ENCODE measurements around the gene PRDX5. TPM values are rescaled to one million over a fixed set of nuclear protein-coding genes. Genes with fewer than 3 reads are reported as not detected.

PRDX5 gene
- total RNA-seq, 2 experiments from 2014 or later: 156 to 164 TPM

DNA sequence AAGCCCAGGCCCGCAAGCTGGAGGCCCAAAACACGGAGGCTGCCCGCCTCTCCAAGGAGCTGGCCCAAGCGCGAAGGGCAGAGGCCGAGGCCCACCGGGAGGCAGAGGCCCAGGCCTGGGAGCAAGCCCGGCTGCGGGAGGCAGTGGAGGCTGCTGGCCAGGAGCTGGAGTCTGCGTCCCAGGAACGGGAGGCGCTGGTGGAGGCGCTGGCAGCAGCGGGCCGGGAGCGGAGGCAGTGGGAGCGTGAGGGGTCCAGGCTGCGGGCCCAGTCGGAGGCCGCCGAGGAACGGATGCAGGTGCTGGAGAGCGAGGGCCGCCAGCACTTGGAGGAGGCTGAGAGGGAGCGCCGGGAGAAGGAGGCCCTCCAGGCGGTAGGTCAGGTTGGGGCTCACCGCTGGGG is 26.9 kb downstream of the PRDX5 start:
- Mint-ChIP-seq H3K36me3 (peaks cover 23% of the 10 kb centered on the region), H3K9me3 (no peaks in the 10 kb centered on the region), H3K4me1 (ENCODE audit: low read depth) (peaks cover 27% of the 10 kb centered on the region), H3K27me3 (no peaks in the 10 kb centered on the region), H3K4me3 (no peak overlapping the region), H3K27ac (no peak overlapping the region)
- ChIA-PET CTCF (no interaction called here), POLR2A (no interaction called here)
- intact Hi-C loops (cut with micrococcal nuclease): no loop called here
- DNase-seq: no peak

- Mint-ChIP-seq H3K9me3 (no peaks in the 10 kb centered on the region), H3K36me3 (peaks cover 18% of the 10 kb centered on the region), H3K27me3 (no peaks in the 10 kb centered on the region), H3K4me3 (no peak overlapping the region), H3K4me1 (ENCODE audit: low read depth) (peaks cover 9% of the 10 kb centered on the region), H3K27ac (peak overlapping the region; percentile 54)
- POLR2A ChIA-PET: no interaction called here
- no peak for DNase-seq
- CTCF ChIA-PET: interaction anchor here (0.9 kb wide), 1 partner anchor 16 kb away, joined by 3 read pairs; no protein-coding TSS in a partner anchor
- intact Hi-C loops (cut with micrococcal nuclease): no loop called here
Observed at GRCh38 chr11:64347193-64347867, 29.4 kb downstream of the PRDX5 start.

GRCh38 chr11:64348383-64349024 is 30.6 kb downstream of the PRDX5 start:
- ChIA-PET CTCF (interaction anchor here (0.6 kb wide), 1 partner anchor 45 kb away, joined by 3 read pairs; no protein-coding TSS in a partner anchor), POLR2A (interaction anchor here (0.6 to 1.0 kb wide), 2 partner anchors 11 to 30 kb away, joined by 3 to 7 read pairs; partner anchors contain the start of genes PRDX5 and RPS6KA4)
- H3K36me3 Mint-ChIP-seq: peaks cover 18% of the 10 kb centered on the region
- DNase-seq: no peak
- H3K9me3 Mint-ChIP-seq: no peaks in the 10 kb centered on the region
- H3K4me1 Mint-ChIP-seq (ENCODE audit: low read depth): peaks cover 8% of the 10 kb centered on the region
- H3K27ac Mint-ChIP-seq: no peak overlapping the region
- H3K27me3 Mint-ChIP-seq: no peaks in the 10 kb centered on the region
- H3K4me3 Mint-ChIP-seq: no peak overlapping the region
- intact Hi-C loops (cut with micrococcal nuclease): no loop called here

GRCh38 chr11:64349025-64349387 is 31.1 kb downstream of the PRDX5 start:
- no peak overlapping the region for H3K27ac Mint-ChIP-seq
- no peak overlapping the region for H3K4me3 Mint-ChIP-seq
- ChIA-PET POLR2A (interaction anchor here (1.0 kb wide), 1 partner anchor 10 kb away, joined by 3 read pairs; the partner anchor contains the start of gene RPS6KA4), CTCF (interaction anchor here (1.0 kb wide), 1 partner anchor 39 kb away, joined by 3 read pairs; no protein-coding TSS in a partner anchor)
- no peak for DNase-seq
- peaks cover 16% of the 10 kb centered on the region for H3K36me3 Mint-ChIP-seq
- no peaks in the 10 kb centered on the region for H3K9me3 Mint-ChIP-seq
- intact Hi-C loops (cut with micrococcal nuclease): no loop called here
- H3K27me3 Mint-ChIP-seq: no peaks in the 10 kb centered on the region
- peaks cover 8% of the 10 kb centered on the region for H3K4me1 Mint-ChIP-seq (ENCODE audit: low read depth)

GRCh38 chr11:64349404-64349803 is 31.5 kb downstream of the PRDX5 start:
- intact Hi-C loops (cut with micrococcal nuclease): no loop called here
- Mint-ChIP-seq H3K36me3 (peaks cover 16% of the 10 kb centered on the region), H3K27ac (no peak overlapping the region), H3K4me3 (no peak overlapping the region), H3K4me1 (ENCODE audit: low read depth) (peaks cover 8% of the 10 kb centered on the region), H3K9me3 (no peaks in the 10 kb centered on the region), H3K27me3 (no peaks in the 10 kb centered on the region)
- ChIA-PET CTCF (interaction anchor here (1.0 kb wide), 1 partner anchor 39 kb away, joined by 3 read pairs; no protein-coding TSS in a partner anchor), POLR2A (interaction anchor here (1.0 kb wide), 1 partner anchor 10 kb away, joined by 3 read pairs; the partner anchor contains the start of gene RPS6KA4)
- no peak for DNase-seq

DNA sequence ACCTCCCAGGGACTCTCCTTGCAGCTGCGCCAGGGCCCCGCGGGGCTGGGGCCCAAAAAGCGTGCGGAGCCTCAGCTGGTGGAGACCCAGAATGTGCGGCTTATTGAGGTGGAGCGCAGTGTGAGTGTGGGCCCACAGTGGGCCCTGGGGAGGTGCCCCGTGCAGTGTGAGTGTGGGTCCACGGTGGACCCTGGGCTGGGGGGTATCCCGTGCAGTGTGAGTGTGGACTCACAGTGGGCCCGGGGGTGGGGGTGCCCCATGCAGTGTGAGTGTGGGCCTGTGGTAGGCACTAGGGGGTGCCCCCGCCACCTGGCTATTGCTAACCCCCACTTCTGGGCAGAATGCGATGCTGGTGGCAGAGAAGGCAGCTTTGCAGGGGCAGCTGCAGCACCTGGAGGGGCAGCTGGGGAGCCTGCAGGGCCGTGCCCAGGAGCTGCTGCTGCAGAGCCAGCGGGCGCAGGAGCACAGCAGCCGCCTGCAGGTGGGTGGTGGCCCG is 33.3 kb downstream of the PRDX5 start:
- no peak overlapping the region for H3K4me3 Mint-ChIP-seq
- no peaks in the 10 kb centered on the region for H3K27me3 Mint-ChIP-seq
- H3K36me3 Mint-ChIP-seq: peaks cover 8% of the 10 kb centered on the region
- DNase-seq: no peak
- H3K9me3 Mint-ChIP-seq: no peaks in the 10 kb centered on the region
- ChIA-PET CTCF (interaction anchor here (1.1 kb wide), 1 partner anchor 34 kb away, joined by 4 read pairs; the partner anchor contains the start of genes PRDX5 and TRMT112), POLR2A (no interaction called here)
- intact Hi-C loops (cut with micrococcal nuclease): no loop called here
- peaks cover 4% of the 10 kb centered on the region for H3K4me1 Mint-ChIP-seq (ENCODE audit: low read depth)
- no peak overlapping the region for H3K27ac Mint-ChIP-seq

DNA sequence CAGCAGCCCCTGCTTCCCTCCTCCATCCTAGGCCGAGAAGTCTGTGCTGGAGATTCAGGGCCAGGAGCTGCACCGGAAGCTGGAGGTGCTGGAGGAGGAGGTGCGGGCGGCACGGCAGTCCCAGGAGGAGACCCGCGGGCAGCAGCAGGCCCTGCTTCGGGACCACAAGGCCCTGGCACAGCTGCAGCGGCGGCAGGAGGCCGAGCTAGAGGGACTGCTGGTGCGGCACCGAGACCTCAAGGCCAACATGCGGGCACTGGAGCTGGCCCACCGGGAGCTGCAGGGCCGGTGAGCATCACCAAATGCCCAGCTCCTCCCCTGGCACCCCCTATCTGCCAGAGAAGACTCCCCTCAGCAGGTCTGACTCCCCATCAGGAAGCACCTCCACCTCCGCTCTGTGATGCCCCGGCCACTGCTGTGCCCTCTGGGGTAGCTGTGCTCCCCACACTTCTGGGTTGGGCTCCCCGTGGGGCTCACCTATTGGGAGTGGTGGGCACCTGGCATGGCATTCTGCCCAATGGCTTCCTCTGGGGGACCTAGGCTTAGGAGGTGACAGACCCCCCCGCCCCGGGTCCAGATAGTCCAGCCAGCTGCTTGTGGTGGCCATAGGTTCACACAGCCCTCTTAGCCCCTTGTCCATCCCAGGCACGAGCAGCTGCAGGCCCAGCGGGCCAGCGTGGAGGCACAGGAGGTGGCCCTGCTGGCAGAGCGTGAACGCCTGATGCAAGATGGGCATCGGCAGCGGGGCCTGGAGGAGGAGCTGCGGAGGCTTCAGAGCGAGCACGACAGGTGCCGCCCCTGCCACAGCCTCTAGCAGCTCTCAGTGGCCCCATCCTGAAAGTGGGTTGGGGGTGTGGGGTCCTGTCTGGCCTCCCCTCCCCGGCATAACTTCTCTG is 34.4 kb downstream of the PRDX5 start:
- Mint-ChIP-seq H3K36me3 (peaks cover 5% of the 10 kb centered on the region), H3K27ac (no peak overlapping the region), H3K9me3 (no peaks in the 10 kb centered on the region), H3K4me3 (no peak overlapping the region), H3K27me3 (no peaks in the 10 kb centered on the region), H3K4me1 (ENCODE audit: low read depth) (peaks cover 4% of the 10 kb centered on the region)
- intact Hi-C loops (cut with micrococcal nuclease): no loop called here
- ChIA-PET CTCF (interaction anchor here (1.1 to 2.1 kb wide), 2 partner anchors 35 kb away, joined by 4 to 7 read pairs; partner anchors contain the start of genes PRDX5 and TRMT112), POLR2A (interaction anchor here (0.6 to 1.4 kb wide), 3 partner anchors 11 to 291 kb away, joined by 3 read pairs; partner anchors contain the start of gene PRDX5)
- no peak for DNase-seq

DNA sequence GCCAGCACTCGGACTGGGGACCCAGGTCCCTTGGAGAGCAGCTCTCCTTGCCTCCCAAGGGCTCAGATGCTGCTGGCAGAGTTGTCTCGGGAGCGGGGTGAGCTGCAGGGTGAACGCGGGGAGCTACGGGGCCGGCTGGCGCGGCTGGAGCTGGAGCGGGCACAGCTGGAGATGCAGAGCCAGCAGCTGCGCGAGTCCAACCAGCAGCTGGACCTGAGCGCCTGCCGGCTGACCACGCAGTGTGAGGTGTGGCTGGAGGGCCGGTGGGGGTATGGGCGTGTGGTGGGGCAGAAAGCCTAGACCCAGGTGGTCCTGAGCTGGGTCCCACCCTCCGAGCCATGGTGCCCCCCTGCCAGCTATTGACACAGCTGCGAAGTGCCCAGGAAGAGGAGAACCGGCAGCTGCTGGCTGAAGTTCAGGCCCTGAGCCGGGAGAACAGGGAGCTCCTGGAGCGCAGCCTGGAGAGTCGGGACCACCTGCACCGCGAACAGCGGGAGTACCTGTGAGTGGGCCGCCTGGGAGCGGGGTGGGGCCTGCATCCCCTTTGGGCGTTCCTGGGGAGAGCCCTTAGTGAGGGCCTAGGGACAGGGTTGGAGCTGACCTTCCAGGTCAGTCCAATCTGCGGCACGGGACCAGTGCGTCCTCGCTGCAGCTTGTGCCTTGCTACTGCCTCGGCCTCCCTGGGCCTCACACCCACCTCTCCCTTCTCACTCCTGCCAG is 35.2 kb downstream of the PRDX5 start:
- DNase-seq: no peak
- ChIA-PET CTCF (interaction anchor here (2.1 kb wide), 1 partner anchor 35 kb away, joined by 7 read pairs; the partner anchor contains the start of genes PRDX5 and TRMT112), POLR2A (interaction anchor here (0.6 to 1.4 kb wide), 3 partner anchors 12 to 290 kb away, joined by 3 read pairs; partner anchors contain the start of gene PRDX5)
- no peak overlapping the region for H3K27ac Mint-ChIP-seq
- intact Hi-C loops (cut with micrococcal nuclease): no loop called here
- H3K9me3 Mint-ChIP-seq: no peaks in the 10 kb centered on the region
- H3K27me3 Mint-ChIP-seq: no peaks in the 10 kb centered on the region
- H3K36me3 Mint-ChIP-seq: peaks cover 5% of the 10 kb centered on the region
- H3K4me3 Mint-ChIP-seq: no peak overlapping the region
- peaks cover 9% of the 10 kb centered on the region for H3K4me1 Mint-ChIP-seq (ENCODE audit: low read depth)

- Mint-ChIP-seq H3K36me3 (peaks cover 5% of the 10 kb centered on the region), H3K4me3 (no peak overlapping the region), H3K4me1 (ENCODE audit: low read depth) (peaks cover 13% of the 10 kb centered on the region), H3K9me3 (no peaks in the 10 kb centered on the region), H3K27me3 (no peaks in the 10 kb centered on the region), H3K27ac (no peak overlapping the region)
- CTCF ChIA-PET: interaction anchor here (1.3 to 2.1 kb wide), 3 partner anchors 19 to 36 kb away, joined by 3 to 7 read pairs (median 4); partner anchors contain the start of genes PRDX5 and TRMT112
- intact Hi-C loops (cut with micrococcal nuclease): no loop called here
- POLR2A ChIA-PET: interaction anchor here (1.4 kb wide), 1 partner anchor 13 kb away, joined by 3 read pairs; no protein-coding TSS in a partner anchor
- no peak for DNase-seq
Observed at GRCh38 chr11:64353715-64354506, 36.0 kb downstream of the PRDX5 start.

DNA sequence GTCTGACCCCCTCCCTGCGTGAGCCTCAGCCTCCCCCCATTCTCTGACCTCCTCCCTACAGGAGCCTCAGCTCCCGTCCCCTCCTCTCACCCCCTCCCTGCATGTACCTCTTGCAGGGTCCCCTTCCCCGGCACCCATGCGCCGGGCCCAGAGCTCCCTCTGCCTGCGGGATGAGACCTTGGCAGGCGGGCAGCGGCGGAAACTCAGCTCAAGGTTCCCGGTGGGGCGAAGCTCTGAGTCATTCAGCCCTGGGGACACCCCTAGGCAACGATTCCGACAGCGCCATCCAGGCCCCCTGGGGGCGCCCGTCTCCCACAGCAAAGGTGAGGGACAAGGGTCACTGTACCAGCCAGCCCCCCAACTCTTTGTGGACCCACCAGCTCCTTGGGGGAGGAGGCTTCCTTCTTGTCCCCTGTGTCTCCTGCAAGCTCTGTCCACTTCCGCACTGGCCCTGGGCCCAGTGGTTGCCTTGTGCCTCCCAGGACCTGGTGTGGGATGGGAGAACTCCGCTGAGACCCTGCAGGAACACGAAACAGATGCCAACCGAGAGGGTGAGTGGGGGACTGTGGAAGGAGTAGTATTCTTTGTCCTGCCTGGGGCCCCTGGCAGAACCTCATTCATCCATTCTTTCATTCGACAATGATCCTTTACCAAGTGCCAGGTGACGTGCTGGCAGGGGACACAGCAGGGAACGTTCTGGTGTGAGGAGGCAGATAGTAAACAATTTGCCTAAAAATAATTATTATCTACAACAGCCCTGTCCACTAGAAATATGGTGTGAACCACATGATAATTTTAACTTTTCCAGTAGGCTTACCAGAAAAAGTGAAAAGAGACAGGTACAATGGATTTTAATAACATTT is 37.4 kb downstream of the PRDX5 start:
- H3K4me3 Mint-ChIP-seq: no peak overlapping the region
- ChIA-PET CTCF (interaction anchor here (1.3 to 1.9 kb wide), 4 partner anchors 15 to 38 kb away, joined by 3 to 9 read pairs (median 6); partner anchors contain the start of genes CCDC88B, PRDX5 and TRMT112), POLR2A (interaction anchor here (0.8 kb wide), 1 partner anchor 13 kb away, joined by 3 read pairs; no protein-coding TSS in a partner anchor)
- peak; percentile 41 for DNase-seq
- peaks cover 2% of the 10 kb centered on the region for H3K36me3 Mint-ChIP-seq
- H3K27me3 Mint-ChIP-seq: no peaks in the 10 kb centered on the region
- H3K27ac Mint-ChIP-seq: no peak overlapping the region
- peaks cover 22% of the 10 kb centered on the region for H3K4me1 Mint-ChIP-seq (ENCODE audit: low read depth)
- H3K9me3 Mint-ChIP-seq: no peaks in the 10 kb centered on the region
- intact Hi-C loops (cut with micrococcal nuclease): no loop called here

All from activated CD4-positive, alpha-beta memory T cell treated with anti-CD3 and anti-CD28 coated beads for 36 hours (primary cell).